A673 (cell line): ENCODE results near the gene CCDC63. TPM values are rescaled to one million over a fixed set of nuclear protein-coding genes. Genes with fewer than 3 reads are reported as not detected.

Experiments
- total RNA-seq: library from RNA; stranded (reverse); gene quantifications from 2 replicates; pipeline ENCODE4 v1.2.3, GENCODE V29; 2021

The CCDC63 gene
- total RNA-seq, 1 experiment from 2014 or later, result 0.24 TPM

Other genes starting within 250 kb of the CCDC63 start
- gene TCTN1, start 232.9 kb upstream of the CCDC63 start, total RNA-seq, result 38.8 TPM in 2 replicates
- 1.0 and 1.1 TPM in 2 replicates for gene HVCN1, start 157.9 kb upstream of the CCDC63 start, total RNA-seq
- 268 and 274 TPM in 2 replicates for gene PPP1CC, start 104.1 kb upstream of the CCDC63 start, total RNA-seq
- gene MYL2, start 73.6 kb downstream of the CCDC63 start, total RNA-seq, result not detected in 2 replicates
- gene CUX2, start 187.2 kb downstream of the CCDC63 start, total RNA-seq, result 3.4 and 3.8 TPM in 2 replicates